ENCODE data around the gene PSMA7. TPM values are rescaled to one million over a fixed set of nuclear protein-coding genes. Genes with fewer than 3 reads are reported as not detected.

Gene PSMA7
- total and polyA plus RNA-seq, 2 of the 8 experiments (the other 6 are each of a cell fraction or from before 2014, with no cell fraction given), result 361 to 648 TPM

DNA sequence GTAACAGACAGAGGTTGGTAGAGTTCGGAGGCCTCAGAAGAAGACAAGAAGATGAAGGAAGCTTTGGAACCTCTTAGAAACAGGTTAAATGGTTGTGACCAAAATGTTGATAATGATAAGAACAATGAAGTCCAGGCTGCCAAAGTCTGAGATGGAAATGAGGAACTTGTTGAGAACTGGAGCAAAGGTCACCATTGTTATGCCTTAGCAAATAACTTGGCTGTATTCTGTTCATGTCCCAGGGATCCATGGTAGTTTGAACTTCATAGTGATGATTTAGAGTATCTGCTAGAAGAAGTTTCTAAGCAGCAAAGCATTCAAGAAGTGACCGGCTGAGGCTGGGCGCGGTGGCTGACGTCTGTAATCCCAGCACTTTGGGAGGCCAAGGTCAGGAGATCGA, 32.0 kb downstream of the PSMA7 start:
- Histone ChIP-seq H3K18ac (ENCODE audit: extremely low read depth, low read length) (no peak overlapping the region), H2BK15ac (ENCODE audit: low read length) (no peak overlapping the region), H3K9ac (replicated peaks in 1 of 4; ENCODE audit: extremely low read depth in 1 of 4, low read depth in 3 of 4, low read length in 3 of 4) (no peak overlapping the region), H3K23ac (ENCODE audit: insufficient read length) (no peak overlapping the region), H2BK12ac (ENCODE audit: low read depth, low read length) (no peak overlapping the region), H3K27me3 (replicated peaks in 1 of 4; ENCODE audit: control insufficient read depth in 3 of 4, extremely low read depth in 1 of 4, insufficient read depth in 3 of 4, low read length in 3 of 4) (no peaks in the 10 kb centered on the region), H2BK20ac (ENCODE audit: low read length) (no peak overlapping the region), H3K79me1 (ENCODE audit: low read depth, low read length) (no peaks in the 10 kb centered on the region), H2AFZ (ENCODE audit: low read length) (no peak overlapping the region), H3K4me3 (ENCODE audit: extremely low read depth in 1 of 4, insufficient read depth in 2 of 4, low read depth in 3 of 4, low read length in 4 of 4) (no peak overlapping the region), H3K56ac (replicated peaks; ENCODE audit: insufficient read length, low read depth, low read length) (no peak overlapping the region), H4K91ac (replicated peaks; ENCODE audit: insufficient read length, low read length) (no peak overlapping the region), H4K20me1 (replicated peaks in 1 of 2; ENCODE audit: control insufficient read depth in 1 of 2, insufficient read depth in 2 of 2, low read length in 2 of 2) (no peaks in the 10 kb centered on the region), H3K36me3 (ENCODE audit: control insufficient read depth in 2 of 4, insufficient read depth in 4 of 4, low read length in 3 of 4) (no peaks in the 10 kb centered on the region), H3K27ac (ENCODE audit: low read depth, low read length) (no peak overlapping the region), H3K4me2 (ENCODE audit: insufficient read depth in 1 of 2, low read depth in 2 of 2, low read length in 2 of 2) (no peak overlapping the region), H2BK5ac (ENCODE audit: low read depth, low read length) (no peak overlapping the region), H3K79me2 (ENCODE audit: control insufficient read depth in 1 of 2, insufficient read depth in 2 of 2, low read length in 2 of 2) (no peaks in the 10 kb centered on the region), H3K4me1 (replicated peaks in 1 of 4; ENCODE audit: control insufficient read depth in 3 of 4, insufficient read depth in 4 of 4, low read length in 3 of 4) (peaks cover 0 to 3% (median 0%) of the 10 kb centered on the region in 4 experiments; a peak in 3 of 7 replicates), H3K14ac (ENCODE audit: insufficient read length) (no peak overlapping the region), H3K23me2 (ENCODE audit: low read depth, low read length) (no peaks in the 10 kb centered on the region), H3K9me3 (ENCODE audit: insufficient read depth in 2 of 2, low read depth in 1 of 2, low read length in 1 of 2) (peaks cover 11 to 42% of the 10 kb centered on the region in 2 experiments), H2AK5ac (ENCODE audit: low read depth, low read length) (no peak overlapping the region), H4K5ac (ENCODE audit: insufficient read length, low read depth, low read length) (no peak overlapping the region), H2BK120ac (replicated peaks; ENCODE audit: low read depth, low read length) (no peak overlapping the region), H3K4ac (replicated peaks; ENCODE audit: insufficient read length, low read depth, low read length) (no peak overlapping the region), H4K8ac (ENCODE audit: extremely low read depth, insufficient read depth, low read length) (no peak overlapping the region)
- DNase-seq (ENCODE audit: low read depth in 1 of 2, low spot score in 2 of 2), result no peak
- WGBS, 2 experiments (ENCODE audit: extremely low coverage in 1 of 2, insufficient coverage in 1 of 2, insufficient read length in 1 of 2, insufficient replicate concordance in 2 of 2, low coverage in 1 of 2, low lambda C conversion rate in 2 of 2, missing lambda C conversion rate in 1 of 2), result 93% methylated on average over 6 of the region's 6 CpGs; no CpG with 5 or more reads in 1 of the 2 experiments
- FAIRE-seq, result no peak
- ChIA-PET POLR2A (ENCODE audit: partially characterized antibody) (interaction anchor here (4.8 kb wide), 1 partner anchor 45 kb away, joined by 25 read pairs; the partner anchor contains the start of gene TAF4), CTCF (ENCODE audit: partially characterized antibody) (interaction anchor here (1.4 kb wide), 1 partner anchor 100 kb away, joined by 4 read pairs; no protein-coding TSS in a partner anchor)
- TF ChIP-seq TAF1 (IDR thresholded peaks at IDR 0.05; ENCODE audit: low read depth, low read length) (no peak), TAF7 (optimal IDR thresholded peaks at IDR 0.05; ENCODE audit: borderline replicate concordance, low read depth, low read length) (no peak)
